ENCODE measurements around the gene SORCS1.

DNA sequence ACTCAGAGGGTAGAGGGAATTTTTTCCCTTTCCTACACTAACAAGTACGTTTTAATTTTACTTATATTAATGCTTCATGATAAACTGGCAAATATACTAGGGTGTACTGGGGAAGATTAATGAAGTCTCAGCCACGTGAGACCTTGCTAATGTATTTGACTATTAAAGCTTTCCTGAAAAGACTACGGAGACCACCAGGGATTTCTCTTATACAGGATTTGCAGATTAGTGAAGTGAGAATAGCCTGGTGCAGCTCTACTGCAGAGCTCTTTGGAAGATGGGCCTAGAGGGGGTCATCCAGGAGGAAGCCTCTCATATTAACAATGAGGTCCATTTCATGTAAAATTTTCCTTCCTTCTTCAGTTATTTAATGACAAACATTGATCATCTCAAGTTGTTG lies 379.0 kb downstream of the SORCS1 start:
- no peak for TF ChIP-seq EZH2phosphoT487 (IDR thresholded peaks at IDR 0.05; ENCODE audit: borderline replicate concordance, low read length)
- TF ChIP-seq, protein P1, sequence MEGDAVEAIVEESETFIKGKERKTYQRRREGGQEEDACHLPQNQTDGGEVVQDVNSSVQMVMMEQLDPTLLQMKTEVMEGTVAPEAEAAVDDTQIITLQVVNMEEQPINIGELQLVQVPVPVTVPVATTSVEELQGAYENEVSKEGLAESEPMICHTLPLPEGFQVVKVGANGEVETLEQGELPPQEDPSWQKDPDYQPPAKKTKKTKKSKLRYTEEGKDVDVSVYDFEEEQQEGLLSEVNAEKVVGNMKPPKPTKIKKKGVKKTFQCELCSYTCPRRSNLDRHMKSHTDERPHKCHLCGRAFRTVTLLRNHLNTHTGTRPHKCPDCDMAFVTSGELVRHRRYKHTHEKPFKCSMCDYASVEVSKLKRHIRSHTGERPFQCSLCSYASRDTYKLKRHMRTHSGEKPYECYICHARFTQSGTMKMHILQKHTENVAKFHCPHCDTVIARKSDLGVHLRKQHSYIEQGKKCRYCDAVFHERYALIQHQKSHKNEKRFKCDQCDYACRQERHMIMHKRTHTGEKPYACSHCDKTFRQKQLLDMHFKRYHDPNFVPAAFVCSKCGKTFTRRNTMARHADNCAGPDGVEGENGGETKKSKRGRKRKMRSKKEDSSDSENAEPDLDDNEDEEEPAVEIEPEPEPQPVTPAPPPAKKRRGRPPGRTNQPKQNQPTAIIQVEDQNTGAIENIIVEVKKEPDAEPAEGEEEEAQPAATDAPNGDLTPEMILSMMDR (IDR thresholded peaks at IDR 0.05; ENCODE audit: low read depth, low read length, poor library complexity, severe bottlenecking), result no peak
